ENCODE measurements around the gene LIN37. TPM values are rescaled to one million over a fixed set of nuclear protein-coding genes. Genes with fewer than 3 reads are reported as not detected.

LIN37 gene
- total RNA-seq, 1 experiment from 2014 or later = 5.9 TPM

DNA sequence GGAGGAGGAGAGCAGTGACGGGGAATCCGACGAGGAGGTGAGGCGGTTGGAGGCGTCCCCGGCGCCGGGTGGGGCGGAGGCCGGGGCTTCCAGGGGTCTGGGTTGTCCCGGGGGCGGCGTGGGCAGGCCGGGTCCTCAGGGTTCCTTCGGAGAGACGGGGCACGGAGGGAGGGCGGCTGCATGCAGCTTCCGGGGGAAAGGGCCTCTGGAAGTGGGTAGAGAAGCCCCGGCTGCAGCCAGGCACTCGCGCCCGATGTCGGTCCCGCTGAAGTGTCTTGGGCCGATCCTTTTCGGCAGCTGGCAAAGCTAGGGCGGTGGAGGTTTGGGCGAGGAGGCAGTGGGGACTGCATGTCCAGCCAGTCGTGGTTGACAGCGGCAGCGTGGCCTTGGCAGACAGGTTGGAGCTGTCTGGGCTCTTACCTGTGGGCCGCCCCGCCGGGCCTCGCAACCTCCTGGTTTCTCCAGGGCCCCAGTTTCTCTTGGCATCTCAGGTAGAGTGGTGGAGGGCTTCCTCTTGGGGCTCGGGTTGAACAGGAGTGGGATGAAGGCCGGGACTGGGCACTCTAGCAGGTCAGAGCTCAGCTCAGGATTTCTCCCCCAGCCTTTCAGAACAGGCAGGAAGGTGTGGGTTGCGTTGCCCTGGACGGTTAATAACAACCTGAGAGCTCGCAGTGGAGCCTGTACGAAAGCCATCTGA lies 29.9 kb upstream of the LIN37 start:
- Histone ChIP-seq H3K4ac (ENCODE audit: low read depth, low read length) (no peak overlapping the region), H2BK20ac (ENCODE audit: low read depth, low read length, poor library complexity, severe bottlenecking) (no peak overlapping the region), H3K27ac (ENCODE audit: insufficient read length, low read depth, low read length) (no peak overlapping the region), H2AFZ (ENCODE audit: low read length) (no peak overlapping the region), H2BK15ac (ENCODE audit: low read depth, low read length) (no peak overlapping the region), H3T11ph (ENCODE audit: low read length) (no peak overlapping the region), H2AK5ac (ENCODE audit: insufficient read length, low read length) (no peak overlapping the region), H3K14ac (ENCODE audit: insufficient read depth, low read length) (0 out of 2 replicates have a peak overlapping the region, but pooled peaks have one; percentile 34), H2BK12ac (ENCODE audit: insufficient read length, low read depth, low read length) (no peak overlapping the region), H4K5ac (ENCODE audit: insufficient read length, low read depth, low read length) (no peak overlapping the region), H4K20me1 (ENCODE audit: control insufficient read depth, insufficient read depth, insufficient read length) (peaks cover 6% of the 10 kb centered on the region), H3K23me2 (ENCODE audit: insufficient read length, low read depth, low read length, poor library complexity, severe bottlenecking) (peaks cover 18% of the 10 kb centered on the region), H3K9ac (ENCODE audit: extremely low read depth, insufficient read length, low read length) (peak overlapping the region; percentile 75), H2BK120ac (ENCODE audit: low read depth, low read length, poor library complexity, severe bottlenecking) (no peak overlapping the region), H3K79me1 (ENCODE audit: insufficient read depth, low read depth, low read length, poor library complexity, severe bottlenecking) (no peaks in the 10 kb centered on the region), H3K27me3 (ENCODE audit: insufficient read depth, low read length) (no peaks in the 10 kb centered on the region), H3K18ac (ENCODE audit: insufficient read length, low read depth, low read length) (no peak overlapping the region), H3K4me2 (ENCODE audit: insufficient read depth, insufficient read length, low read length) (peak overlapping the region; percentile 89), H3K23ac (ENCODE audit: insufficient read length, low read depth, low read length) (no peak overlapping the region), H3K79me2 (ENCODE audit: insufficient read depth, low read length) (peaks cover 11% of the 10 kb centered on the region; the same call in 1 of the 2 replicates), H3K56ac (ENCODE audit: insufficient read length, low read depth, low read length) (no peak overlapping the region), H4K8ac (replicated peaks; ENCODE audit: insufficient read length, low read depth, low read length) (no peak overlapping the region), H4K91ac (ENCODE audit: insufficient read length, low read depth, low read length) (no peak overlapping the region), H3K9me3 (ENCODE audit: control insufficient read depth, low read depth, low read length) (no peaks in the 10 kb centered on the region), H3K4me1 (ENCODE audit: insufficient read depth, low read length) (peaks cover 7% of the 10 kb centered on the region; the same call in 1 of the 2 replicates), H2BK5ac (ENCODE audit: insufficient read length, low read length) (no peak overlapping the region)
- peak overlapping the region in 2 of 3 experiments; percentile 18 to 72; a peak in 3 of 7 replicates for H3K27ac Mint-ChIP-seq
- H3K27me3 Mint-ChIP-seq (ENCODE audit: low read depth) = no peaks in the 10 kb centered on the region
- peaks cover 21 to 38% (median 32%) of the 10 kb centered on the region in 3 experiments; a peak in 6 of 7 replicates for H3K36me3 Mint-ChIP-seq (ENCODE audit: insufficient read depth in 1 of 3, low read depth in 3 of 3)
- peaks cover 35 to 36% of the 10 kb centered on the region in 2 experiments for H3K4me1 Mint-ChIP-seq
- DNase-seq = no peak
- no CpG with 5 or more reads among the region's 42 CpGs for WGBS (ENCODE audit: extremely low coverage, insufficient read length, low lambda C conversion rate)
- no peaks in the 10 kb centered on the region; a peak in 1 of 5 replicates for H3K9me3 Mint-ChIP-seq
- peak overlapping the region; percentile 87 to 92 for H3K4me3 Mint-ChIP-seq
- no peak for TF ChIP-seq CTCF (conservative IDR thresholded peaks at IDR 0.05)

Data from H9 (cell line).